SJCRH30 (cell line): ENCODE measurements around the gene TREM1. TPM values are rescaled to one million over a fixed set of nuclear protein-coding genes. Genes with fewer than 3 reads are reported as not detected.

ENCODE experiments used
- DNase-seq, 2 experiments: peaks; one replicate each; pipeline ENCODE4 v3.0.0-alpha.2; 2015 to 2020
- H3K27ac ChIP-seq: fragments of 250-450 bp; sonication (Bioruptor Pico); 2 replicates; pipeline ENCODE4 v1.5.1; 2020; ENCODE audit warnings: mild to moderate bottlenecking, moderate library complexity
- H3K27me3 ChIP-seq: fragments of 250-450 bp; sonication (Bioruptor Pico); 2 replicates; pipeline ENCODE4 v1.5.1; 2020; ENCODE audit warnings: mild to moderate bottlenecking, moderate library complexity
- H3K36me3 ChIP-seq: fragments of 250-450 bp; sonication (Bioruptor Pico); 2 replicates; pipeline ENCODE4 v1.5.1; 2020; ENCODE audit warnings: mild to moderate bottlenecking, moderate library complexity
- H3K4me1 ChIP-seq: fragments of 250-450 bp; sonication (Bioruptor Pico); 2 replicates; pipeline ENCODE4 v1.5.1; 2020; ENCODE audit warnings: mild to moderate bottlenecking, moderate library complexity
- H3K4me3 ChIP-seq: fragments of 250-450 bp; sonication (Bioruptor Pico); 2 replicates; pipeline ENCODE4 v1.5.1; 2020; ENCODE audit warnings: mild to moderate bottlenecking, moderate library complexity
- H3K9me3 ChIP-seq: fragments of 250-450 bp; sonication (Bioruptor Pico); replicated peaks from 2 replicates; pipeline ENCODE4 v1.5.1; 2020; ENCODE audit warnings: mild to moderate bottlenecking, moderate library complexity
- total RNA-seq: library from RNA; depleted of rRNA; stranded (reverse); fragments of >200 nt; shearing (Covaris generic); gene quantifications from 2 replicates; pipeline ENCODE4 v1.2.3, GENCODE V29; 2014; rRNA removed

Gene TREM1
- not detected in 2 replicates for total RNA-seq

DNA sequence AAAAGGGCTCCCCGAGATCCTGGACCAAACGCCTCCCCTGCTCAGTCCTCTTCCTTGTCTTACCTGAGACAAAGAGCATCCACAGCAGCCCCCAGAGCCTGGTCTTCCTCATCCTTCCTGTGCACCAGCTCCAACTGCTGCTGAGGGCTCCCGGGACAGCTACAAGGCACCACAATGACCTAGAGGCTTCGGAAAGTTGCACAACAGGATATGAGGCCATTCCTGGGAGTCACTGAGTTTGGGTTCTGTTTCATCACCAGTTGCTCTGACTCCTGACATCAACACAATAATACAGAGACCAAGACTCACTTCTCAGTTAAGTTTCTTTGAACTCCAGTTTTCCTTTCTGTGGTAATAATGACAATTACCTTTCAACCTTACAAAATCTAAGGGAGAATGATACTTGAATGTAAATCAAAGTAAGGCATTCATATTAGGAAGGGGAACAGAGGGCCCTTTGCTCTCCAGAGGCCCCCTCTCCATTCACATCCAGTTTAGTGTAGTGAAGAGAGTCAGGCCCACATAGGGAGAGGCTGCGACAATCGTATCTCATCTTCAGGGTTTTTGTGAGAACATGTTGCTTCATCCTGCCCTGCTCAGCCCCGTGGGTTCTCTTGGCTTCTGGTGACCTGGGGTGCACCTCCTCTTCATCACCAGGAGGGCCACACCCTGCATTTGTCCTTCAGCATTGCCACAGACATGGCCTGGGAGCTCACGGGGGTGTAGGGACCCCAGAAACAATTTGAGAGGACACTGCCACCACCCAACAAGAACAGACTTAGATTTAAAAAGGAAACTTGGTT, at the start of gene TREM1:
TSS of gene TREM1 (minus strand) at position 139 of the 803 bp plus-strand sequence. CDS start at position 112, 27 bp downstream.
- Histone ChIP-seq H3K4me3 (no peak within 1 kb of the TSS), H3K9me3 (no peaks in the 10 kb centered on the region), H3K36me3 (no peaks in the 10 kb centered on the region), H3K27ac (no peak within 1 kb of the TSS), H3K4me1 (no peaks in the 10 kb centered on the region), H3K27me3 (peaks cover 7% of the 10 kb centered on the region)
- no peak for DNase-seq

DNA sequence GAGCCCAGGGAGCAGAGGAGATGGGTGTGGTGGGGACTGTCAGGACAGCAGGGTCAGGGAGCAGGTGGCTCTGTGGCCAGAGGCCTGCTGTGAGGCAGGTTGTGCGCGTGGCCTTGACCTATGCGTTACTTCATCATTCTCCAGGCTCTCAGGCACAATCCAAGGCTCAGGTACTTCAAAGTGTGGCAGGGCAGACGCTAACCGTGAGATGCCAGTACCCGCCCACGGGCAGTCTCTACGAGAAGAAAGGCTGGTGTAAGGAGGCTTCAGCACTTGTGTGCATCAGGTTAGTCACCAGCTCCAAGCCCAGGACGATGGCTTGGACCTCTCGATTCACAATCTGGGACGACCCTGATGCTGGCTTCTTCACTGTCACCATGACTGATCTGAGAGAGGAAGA, 49.5 kb upstream of the TREM1 start:
- Histone ChIP-seq H3K36me3 (no peaks in the 10 kb centered on the region), H3K27ac (no peak overlapping the region), H3K4me1 (no peaks in the 10 kb centered on the region; the same call in 1 of the 2 replicates), H3K4me3 (no peak overlapping the region), H3K27me3 (0 out of 2 replicates have a peak, but pooled peaks cover 3% of the 10 kb centered on the region), H3K9me3 (no peaks in the 10 kb centered on the region)
- DNase-seq: no peak

DNA sequence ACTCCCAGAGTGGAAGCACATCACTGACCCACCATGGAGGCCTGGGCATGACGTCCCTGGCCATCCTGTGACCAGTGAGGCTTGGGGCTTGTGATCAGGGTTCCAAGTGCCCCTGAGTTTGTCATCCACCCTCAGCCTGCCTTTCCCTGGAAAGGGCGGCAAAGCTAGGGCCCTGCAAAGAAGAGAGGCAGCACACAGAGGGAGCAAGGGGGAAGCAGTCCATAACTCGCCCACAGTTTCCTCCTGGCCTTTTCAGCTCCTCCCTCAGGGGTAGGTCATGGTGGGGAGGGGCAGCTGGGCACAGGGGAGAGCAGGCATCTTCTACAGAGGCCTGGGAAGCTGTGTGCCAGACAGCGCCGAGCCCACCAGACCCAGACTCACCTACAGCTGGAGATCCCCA, 48.8 kb upstream of the TREM1 start, which contains the start of gene NCR2:
TSS of gene NCR2 (plus strand) at position 313 of the 400 bp plus-strand sequence. CDS start 269 bp downstream, outside the sequence.
- Histone ChIP-seq H3K4me1 (no peaks in the 10 kb centered on the region; the same call in 1 of the 2 replicates), H3K9me3 (no peaks in the 10 kb centered on the region), H3K27ac (no peak within 1 kb of the TSS), H3K4me3 (no peak within 1 kb of the TSS), H3K27me3 (0 out of 2 replicates have a peak, but pooled peaks cover 3% of the 10 kb centered on the region), H3K36me3 (no peaks in the 10 kb centered on the region)
- no peak for DNase-seq

DNA sequence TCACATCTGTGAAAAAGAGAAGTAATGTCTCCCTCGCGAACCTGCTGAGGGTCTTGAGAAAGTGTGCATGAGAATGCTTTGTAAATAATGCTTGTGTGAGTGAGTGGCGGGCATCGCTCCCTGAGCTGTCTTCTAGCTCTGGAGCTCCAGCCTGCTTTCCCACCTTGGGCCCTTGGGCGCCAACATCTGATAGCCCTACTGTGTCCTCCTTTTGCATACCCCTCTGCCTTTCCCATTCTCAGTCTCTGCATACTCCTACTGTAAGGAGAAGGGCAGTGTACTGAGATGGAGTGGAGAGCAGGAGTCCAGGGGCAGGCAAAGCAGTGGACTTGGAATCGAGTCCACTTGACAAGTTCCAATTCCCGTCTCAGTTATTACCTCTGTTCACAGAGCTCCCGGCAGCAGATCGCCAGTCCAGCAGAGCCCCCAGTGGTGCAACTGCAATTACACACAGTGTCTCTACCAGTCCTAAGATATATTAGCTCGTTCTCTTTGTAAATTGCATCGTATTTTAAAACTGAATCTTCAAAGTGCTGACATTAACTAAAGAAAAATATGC, 48.1 kb upstream of the TREM1 start:
- DNase-seq: no peak
- H3K4me3 ChIP-seq: no peak overlapping the region
- no peaks in the 10 kb centered on the region for H3K36me3 ChIP-seq
- no peak overlapping the region for H3K27ac ChIP-seq
- 0 out of 2 replicates have a peak, but pooled peaks cover 3% of the 10 kb centered on the region for H3K27me3 ChIP-seq
- no peaks in the 10 kb centered on the region; the same call in 1 of the 2 replicates for H3K4me1 ChIP-seq
- no peaks in the 10 kb centered on the region for H3K9me3 ChIP-seq

DNA sequence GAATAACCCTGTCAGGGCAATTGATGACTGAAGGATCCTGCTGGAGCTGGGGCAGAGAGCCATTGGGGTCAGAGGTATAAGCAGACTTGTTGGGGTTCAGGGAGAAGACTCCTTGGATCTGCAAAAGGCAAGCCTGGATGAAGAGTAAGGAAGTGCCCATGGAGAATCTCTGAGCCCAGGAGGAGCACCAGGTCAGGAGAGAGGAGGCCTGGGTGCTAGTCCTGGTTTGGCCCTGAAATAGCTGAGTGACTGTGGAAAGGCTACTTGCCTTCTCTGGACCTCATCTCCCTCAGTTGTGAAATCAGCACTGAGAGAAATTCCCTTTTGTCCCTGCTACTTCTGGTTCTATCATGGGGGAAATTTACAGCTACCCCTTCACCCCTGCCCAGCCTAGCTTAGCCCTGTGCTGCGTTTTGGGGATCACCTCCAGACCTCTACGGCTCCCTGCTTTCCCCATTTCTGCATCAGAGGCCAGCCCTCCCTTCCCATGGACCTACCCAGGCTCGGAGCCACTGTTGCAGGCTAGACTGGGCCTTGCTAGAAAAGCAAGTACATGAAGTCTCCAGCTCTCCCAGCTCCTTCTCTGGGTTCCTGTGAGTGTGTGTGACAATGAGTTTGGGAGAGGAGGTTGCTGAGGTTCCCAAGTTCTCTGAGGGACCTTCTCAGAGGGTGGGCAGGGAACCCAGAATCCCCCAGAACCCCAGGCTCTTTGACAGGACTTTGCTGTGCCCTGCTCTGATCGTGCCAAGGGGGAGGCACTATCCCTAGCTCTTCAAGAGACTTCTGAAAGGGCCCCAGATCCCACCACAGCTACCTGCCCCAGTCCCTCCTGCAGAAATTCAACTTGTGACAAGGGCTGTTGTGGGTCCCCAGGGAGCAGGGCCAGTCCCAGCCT, 46.6 kb upstream of the TREM1 start:
- no peaks in the 10 kb centered on the region for H3K9me3 ChIP-seq
- no peak for DNase-seq
- H3K4me1 ChIP-seq: no peaks in the 10 kb centered on the region; the same call in 1 of the 2 replicates
- H3K36me3 ChIP-seq: no peaks in the 10 kb centered on the region
- H3K27ac ChIP-seq: no peak overlapping the region
- H3K4me3 ChIP-seq: no peak overlapping the region
- H3K27me3 ChIP-seq: 0 out of 2 replicates have a peak, but pooled peaks cover 10% of the 10 kb centered on the region

DNA sequence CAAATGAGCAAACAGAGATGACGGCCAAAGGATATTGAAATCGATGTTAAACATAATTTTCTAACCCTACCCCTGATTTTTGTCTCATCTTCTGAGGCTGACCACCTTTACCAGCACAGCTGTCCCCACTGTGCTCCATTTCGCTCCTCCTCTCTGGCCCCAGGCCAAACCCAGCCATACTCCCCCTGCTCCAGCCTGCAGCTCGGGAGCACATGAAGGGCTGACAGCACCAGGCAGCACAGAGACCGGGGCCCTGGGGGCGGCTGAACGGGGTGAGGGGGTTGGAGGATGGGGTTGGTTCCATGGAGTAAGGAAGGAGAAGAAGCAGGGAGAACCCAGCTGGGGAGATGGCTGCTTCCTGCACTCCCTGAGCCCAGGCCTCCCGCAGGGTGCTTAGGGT, 45.8 kb upstream of the TREM1 start:
- no peaks in the 10 kb centered on the region for H3K36me3 ChIP-seq
- DNase-seq: peak in 1 of 2 experiments; percentile 29
- H3K9me3 ChIP-seq: no peaks in the 10 kb centered on the region
- no peak overlapping the region for H3K27ac ChIP-seq
- H3K27me3 ChIP-seq: 0 out of 2 replicates have a peak, but pooled peaks cover 12% of the 10 kb centered on the region
- no peak overlapping the region for H3K4me3 ChIP-seq
- no peaks in the 10 kb centered on the region; the same call in 1 of the 2 replicates for H3K4me1 ChIP-seq

DNA sequence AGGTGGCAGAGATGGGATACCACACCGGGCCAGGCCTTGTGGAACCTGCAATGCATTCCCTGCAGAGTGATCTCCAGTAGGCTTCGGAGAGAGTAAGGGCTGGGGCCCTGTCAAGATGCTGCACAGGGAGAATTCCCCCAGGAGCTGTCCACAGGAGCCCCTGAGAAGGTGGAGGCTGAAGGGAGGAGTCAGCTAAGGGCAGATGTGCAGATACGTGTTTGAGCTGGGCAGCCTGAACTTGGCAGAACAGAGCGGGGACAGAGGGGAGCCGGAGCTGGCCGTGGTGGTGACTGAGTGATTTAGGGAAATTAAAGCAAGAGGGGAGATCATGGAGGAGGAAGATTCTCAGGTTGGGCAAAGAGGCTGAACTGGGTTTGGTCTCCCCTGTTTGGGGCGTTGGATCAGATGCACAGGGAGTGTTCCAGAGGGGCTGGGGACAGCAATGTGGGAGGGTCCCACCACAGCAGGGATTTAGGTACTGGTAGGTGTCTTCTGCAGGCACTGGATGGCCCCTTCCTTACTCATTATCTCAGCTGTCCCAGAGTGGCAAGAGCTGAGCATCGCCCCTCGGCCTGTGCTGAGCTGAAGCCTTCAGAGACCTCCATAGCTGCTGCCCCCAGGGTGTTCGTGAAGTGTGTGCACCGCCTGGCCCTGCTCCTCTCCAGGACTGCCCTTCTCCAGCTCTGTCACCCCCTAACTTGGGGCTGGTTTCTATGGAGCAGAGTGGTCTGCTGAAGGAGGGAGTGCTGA, 45.1 kb upstream of the TREM1 start:
- no peak overlapping the region for H3K4me3 ChIP-seq
- no peak overlapping the region for H3K27ac ChIP-seq
- H3K9me3 ChIP-seq: no peaks in the 10 kb centered on the region
- 0 out of 2 replicates have a peak, but pooled peaks cover 12% of the 10 kb centered on the region for H3K27me3 ChIP-seq
- H3K36me3 ChIP-seq: no peaks in the 10 kb centered on the region
- DNase-seq: no peak
- no peaks in the 10 kb centered on the region for H3K4me1 ChIP-seq

DNA sequence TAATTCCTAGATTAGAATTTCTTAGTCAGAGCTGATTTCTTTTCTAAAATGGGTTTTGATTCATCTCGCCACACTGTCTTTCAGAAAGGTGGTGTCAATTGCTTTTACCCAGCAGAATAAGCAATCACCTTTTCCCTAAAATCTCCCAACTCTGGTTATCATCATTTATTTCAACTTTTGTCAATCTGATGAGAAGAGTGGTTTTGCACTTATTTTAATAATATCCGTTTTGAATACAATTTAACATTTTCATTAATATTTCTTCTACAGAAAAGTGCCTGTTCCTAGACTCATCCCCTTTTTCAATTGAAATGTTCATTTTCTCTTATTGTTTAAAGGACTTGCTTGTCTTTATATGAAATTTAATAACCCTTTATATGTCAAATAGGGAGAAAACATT, 40.7 kb upstream of the TREM1 start:
- Histone ChIP-seq H3K27ac (no peak overlapping the region), H3K27me3 (peaks cover 24% of the 10 kb centered on the region), H3K36me3 (no peaks in the 10 kb centered on the region), H3K4me3 (no peak overlapping the region), H3K4me1 (no peaks in the 10 kb centered on the region), H3K9me3 (no peaks in the 10 kb centered on the region)
- no peak for DNase-seq

DNA sequence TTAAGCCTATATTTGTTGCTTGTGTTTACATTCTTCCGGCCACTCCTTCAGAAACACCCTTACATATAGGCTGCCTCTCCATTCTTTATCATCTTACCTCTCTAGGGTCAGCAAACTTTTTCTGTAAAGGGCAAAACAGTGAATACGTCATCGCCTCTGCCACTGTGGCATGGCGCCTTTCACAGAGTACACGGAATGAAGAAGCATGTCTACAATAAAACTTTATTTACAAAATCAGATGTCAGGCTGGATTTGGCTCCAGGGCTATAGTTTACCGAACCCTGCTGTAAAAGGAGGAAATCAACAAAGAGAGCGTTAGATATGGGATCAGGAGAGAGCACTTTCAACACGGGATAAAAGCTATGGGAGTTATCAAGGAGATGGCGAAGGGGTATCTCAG, 39.6 kb upstream of the TREM1 start:
- Histone ChIP-seq H3K36me3 (no peaks in the 10 kb centered on the region), H3K27ac (no peak overlapping the region), H3K27me3 (peaks cover 24% of the 10 kb centered on the region), H3K4me3 (no peak overlapping the region), H3K9me3 (no peaks in the 10 kb centered on the region), H3K4me1 (no peaks in the 10 kb centered on the region)
- DNase-seq: no peak

DNA sequence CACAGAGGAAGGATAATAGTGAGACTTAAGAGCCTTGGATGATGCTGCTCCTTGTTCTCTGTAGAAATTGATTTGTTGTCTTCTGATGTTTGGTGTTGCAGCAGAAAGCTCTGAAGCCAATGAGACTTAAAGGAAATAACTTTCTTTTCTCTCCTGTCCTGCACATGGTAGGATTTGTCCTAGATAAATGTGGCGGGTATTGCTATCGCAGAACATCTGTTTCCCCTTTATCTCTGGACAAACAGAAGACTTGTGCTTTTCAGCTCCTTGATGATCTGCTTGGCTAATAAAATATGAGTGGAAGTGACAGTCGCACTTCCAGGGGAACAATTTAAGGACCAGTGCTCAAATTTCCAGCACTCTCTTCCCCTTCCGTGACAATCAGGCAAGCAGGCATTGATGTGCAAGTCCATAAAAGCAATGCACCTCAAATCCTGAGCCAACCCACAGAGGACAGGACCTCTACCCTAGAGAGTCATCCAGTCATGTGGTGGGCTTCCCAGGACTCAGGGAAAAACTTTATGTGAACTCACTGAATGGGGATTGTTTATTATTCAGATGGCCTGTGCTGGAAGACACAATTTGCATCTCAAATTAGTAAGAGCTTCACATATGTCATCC, 39.1 kb upstream of the TREM1 start:
- DNase-seq: no peak
- H3K27ac ChIP-seq: no peak overlapping the region
- H3K36me3 ChIP-seq: no peaks in the 10 kb centered on the region
- peaks cover 24% of the 10 kb centered on the region for H3K27me3 ChIP-seq
- no peak overlapping the region for H3K4me3 ChIP-seq
- no peaks in the 10 kb centered on the region for H3K9me3 ChIP-seq
- H3K4me1 ChIP-seq: no peaks in the 10 kb centered on the region; the same call in 1 of the 2 replicates

DNA sequence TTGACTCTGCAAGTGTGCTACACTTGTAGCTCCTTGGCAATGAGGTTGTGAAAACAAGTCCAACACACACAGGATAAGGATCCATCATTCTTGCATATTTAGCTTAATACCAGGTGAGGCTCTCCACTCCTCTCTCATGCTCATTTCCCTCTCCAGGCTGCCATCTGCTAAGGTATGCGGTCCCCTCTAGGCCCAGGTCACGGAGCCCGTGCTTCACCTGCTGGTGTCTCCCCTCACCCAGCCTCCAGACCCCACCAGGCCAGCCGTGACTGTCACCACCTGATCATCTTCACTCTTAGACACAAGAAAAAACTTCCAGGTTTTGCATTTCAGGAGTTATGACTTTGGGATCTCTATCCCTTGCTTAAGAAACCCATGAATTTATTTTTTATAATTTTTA, 34.7 kb upstream of the TREM1 start:
- no peaks in the 10 kb centered on the region for H3K9me3 ChIP-seq
- no peaks in the 10 kb centered on the region for H3K36me3 ChIP-seq
- peaks cover 5% of the 10 kb centered on the region; the same call in 1 of the 2 replicates for H3K4me1 ChIP-seq
- peaks cover 11% of the 10 kb centered on the region for H3K27me3 ChIP-seq
- DNase-seq: no peak
- no peak overlapping the region for H3K4me3 ChIP-seq
- H3K27ac ChIP-seq: no peak overlapping the region

DNA sequence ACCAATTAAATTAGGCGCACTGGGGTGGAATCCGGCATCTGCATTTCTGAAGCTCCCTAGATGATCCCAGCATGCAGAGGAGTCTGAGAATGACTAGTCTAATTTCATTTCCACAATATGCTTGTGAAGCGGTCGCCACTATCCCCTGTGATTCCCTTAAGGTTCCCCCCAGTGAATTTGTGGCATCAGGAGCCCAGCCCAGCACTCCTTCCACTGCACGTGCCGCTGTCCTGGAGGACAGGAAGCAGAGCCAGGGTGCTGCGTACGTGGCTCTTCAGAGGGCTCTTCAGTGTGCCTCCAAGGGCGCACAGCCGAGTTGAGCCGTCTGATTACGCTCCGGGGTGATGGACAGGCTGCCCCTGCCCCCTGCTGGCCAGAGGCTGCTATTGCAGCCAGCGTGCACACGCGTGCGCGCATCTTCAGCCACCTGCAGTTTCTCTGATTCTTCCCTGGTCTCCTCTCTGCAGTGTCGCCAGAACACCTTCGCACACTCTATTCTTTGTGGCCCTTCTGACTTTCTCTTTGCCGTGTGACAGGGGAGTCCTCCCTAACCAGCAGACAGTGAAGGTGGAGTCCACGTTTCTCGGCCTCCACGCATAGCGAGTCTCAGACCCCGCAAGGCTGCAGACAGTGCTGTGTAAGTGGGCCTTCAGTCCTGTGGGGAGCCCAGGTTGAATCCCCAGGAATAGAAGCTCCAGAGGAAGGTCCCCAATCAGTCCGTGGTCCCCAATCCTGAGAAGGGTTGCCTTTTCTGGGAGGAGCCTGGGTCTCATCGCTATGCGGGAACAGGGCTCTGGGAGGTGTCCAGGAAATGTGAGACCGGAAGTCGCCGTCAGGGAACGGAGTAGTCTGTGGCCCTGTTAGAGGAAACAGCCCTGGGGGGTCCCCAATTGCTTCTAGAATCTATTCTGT, 32.4 kb upstream of the TREM1 start:
- Histone ChIP-seq H3K4me3 (peak overlapping the region; percentile 27), H3K4me1 (peaks cover 5% of the 10 kb centered on the region; the same call in 1 of the 2 replicates), H3K27me3 (no peaks in the 10 kb centered on the region), H3K9me3 (no peaks in the 10 kb centered on the region), H3K27ac (no peak overlapping the region), H3K36me3 (no peaks in the 10 kb centered on the region)
- DNase-seq: peak; percentile 84 to 86

DNA sequence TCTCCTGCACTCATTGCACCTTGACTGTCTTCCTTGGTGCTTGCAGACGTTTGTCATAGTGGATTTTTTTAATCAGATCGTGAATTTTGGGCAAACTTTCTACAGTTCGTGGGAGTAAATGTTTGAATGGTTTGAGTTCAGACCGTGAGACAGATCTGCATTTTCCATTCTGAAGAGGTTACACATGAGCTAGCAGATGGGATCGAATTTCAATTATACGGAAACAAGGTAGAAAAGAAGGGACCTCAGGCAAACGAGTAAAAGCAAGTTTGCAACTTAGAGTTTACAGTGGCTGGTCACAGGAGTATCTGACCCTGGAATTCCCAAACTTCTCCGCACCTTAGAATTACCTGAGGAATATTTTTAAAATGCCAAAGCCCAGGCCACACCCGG, 31.8 kb upstream of the TREM1 start:
- Histone ChIP-seq H3K27ac (no peak overlapping the region), H3K4me1 (peaks cover 5% of the 10 kb centered on the region; the same call in 1 of the 2 replicates), H3K9me3 (no peaks in the 10 kb centered on the region), H3K4me3 (peak overlapping the region; percentile 27; the same call in 1 of the 2 replicates), H3K27me3 (no peaks in the 10 kb centered on the region), H3K36me3 (no peaks in the 10 kb centered on the region)
- no peak for DNase-seq
